Measurements from ENCODE around the gene NIN. TPM values are rescaled to one million over a fixed set of nuclear protein-coding genes. Genes with fewer than 3 reads are reported as not detected.

The NIN gene
- total RNA-seq, 2 donors from 2014 or later, result 31.0 to 37.4 TPM

- Histone ChIP-seq H3K36me3 (no peaks in the 10 kb centered on the region), H3K27me3 (replicated peaks; ENCODE audit: insufficient read depth) (no peaks in the 10 kb centered on the region), H3K27ac (peak overlapping the region; percentile 49 to 73), H3K4me1 (ENCODE audit: control insufficient read depth in 1 of 2, low read depth in 2 of 2) (peaks cover 0 to 5% of the 10 kb centered on the region in 2 donors), H3K9me3 (no peaks in the 10 kb centered on the region), H3K4me3 (peak overlapping the region; percentile 96)
- DNase-seq (ENCODE audit: low spot score), result peak; percentile 40
- peak; percentile 77 for TF ChIP-seq CTCF (IDR thresholded peaks at IDR 0.05)
- ATAC-seq (ENCODE audit: insufficient number of reproducible peaks, low FRiP score, low read depth), result no peak
These were observed 29.6 kb upstream of the NIN start for GRCh38 chr14:50860478-50861086.

GRCh38 chr14:50859296-50859624 lies 28.3 kb upstream of the NIN start:
- H3K27me3 ChIP-seq (replicated peaks; ENCODE audit: insufficient read depth), result no peaks in the 10 kb centered on the region
- no peak for TF ChIP-seq CTCF (IDR thresholded peaks at IDR 0.05)
- H3K36me3 ChIP-seq, result no peaks in the 10 kb centered on the region
- H3K4me3 ChIP-seq, result peak overlapping the region; percentile 96
- DNase-seq (ENCODE audit: low spot score), result no peak
- no peak for ATAC-seq (ENCODE audit: insufficient number of reproducible peaks, low FRiP score, low read depth)
- no peaks in the 10 kb centered on the region for H3K9me3 ChIP-seq
- peaks cover 0 to 5% of the 10 kb centered on the region in 2 donors for H3K4me1 ChIP-seq (ENCODE audit: control insufficient read depth in 1 of 2, low read depth in 2 of 2)
- H3K27ac ChIP-seq, result peak overlapping the region; percentile 22 to 49

- ATAC-seq (ENCODE audit: insufficient number of reproducible peaks, low FRiP score, low read depth) (no peak), DNase-seq (ENCODE audit: low spot score) (no peak)
- H3K27ac ChIP-seq, result no peak overlapping the region
- no peak for TF ChIP-seq CTCF (IDR thresholded peaks at IDR 0.05)
- H3K36me3 ChIP-seq, result no peaks in the 10 kb centered on the region
- peaks cover 0 to 5% of the 10 kb centered on the region in 2 donors for H3K4me1 ChIP-seq (ENCODE audit: control insufficient read depth in 1 of 2, low read depth in 2 of 2)
- H3K4me3 ChIP-seq, result no peak overlapping the region
- H3K9me3 ChIP-seq, result no peaks in the 10 kb centered on the region
- H3K27me3 ChIP-seq (replicated peaks; ENCODE audit: insufficient read depth), result no peaks in the 10 kb centered on the region
These were observed 25.7 kb upstream of the NIN start for GRCh38 chr14:50856660-50857059.

GRCh38 chr14:50855558-50855957 lies 24.6 kb upstream of the NIN start:
- ATAC-seq (ENCODE audit: insufficient number of reproducible peaks, low FRiP score, low read depth), result no peak
- TF ChIP-seq CTCF (IDR thresholded peaks at IDR 0.05), result no peak
- peaks cover 0 to 5% of the 10 kb centered on the region in 2 donors for H3K4me1 ChIP-seq (ENCODE audit: control insufficient read depth in 1 of 2, low read depth in 2 of 2)
- no peaks in the 10 kb centered on the region for H3K36me3 ChIP-seq
- no peaks in the 10 kb centered on the region for H3K9me3 ChIP-seq
- H3K4me3 ChIP-seq, result no peak overlapping the region
- H3K27ac ChIP-seq, result no peak overlapping the region
- DNase-seq (ENCODE audit: low spot score), result no peak
- H3K27me3 ChIP-seq (replicated peaks; ENCODE audit: insufficient read depth), result no peaks in the 10 kb centered on the region

GRCh38 chr14:50854521-50854920 lies 23.6 kb upstream of the NIN start:
- DNase-seq (ENCODE audit: low spot score), result no peak
- H3K27ac ChIP-seq, result no peak overlapping the region
- peaks cover 0 to 4% of the 10 kb centered on the region in 2 donors for H3K4me1 ChIP-seq (ENCODE audit: control insufficient read depth in 1 of 2, low read depth in 2 of 2)
- H3K36me3 ChIP-seq, result no peaks in the 10 kb centered on the region
- ATAC-seq (ENCODE audit: insufficient number of reproducible peaks, low FRiP score, low read depth), result no peak
- no peak for TF ChIP-seq CTCF (IDR thresholded peaks at IDR 0.05)
- H3K9me3 ChIP-seq, result no peaks in the 10 kb centered on the region
- no peak overlapping the region for H3K4me3 ChIP-seq
- no peaks in the 10 kb centered on the region for H3K27me3 ChIP-seq (replicated peaks; ENCODE audit: insufficient read depth)
